HepG2 (cell line): ENCODE measurements around the gene LAMTOR2. TPM values are rescaled to one million over a fixed set of nuclear protein-coding genes. Genes with fewer than 3 reads are reported as not detected.

Experiments
- ATAC-seq: fragments of 200-7000 bp; cut with Tn5 transposase; 3 replicates; pipeline ENCODE4 v1.9.1; 2020; ENCODE audit warnings: mild to moderate bottlenecking, moderate library complexity
- BruUV-seq: library from RNA; stranded (reverse); fragments of 400-500 nt; replicated peaks from 2 replicates; lab custom pipeline; 2021; lab: Mats Ljungman, UMichigan
- CTCF ChIA-PET: fragments of 300-600 bp; formaldehyde crosslinking; extraction: SDS; loops from one replicate; lab custom pipeline; 2021; ENCODE audit warnings: low total read pairs, inconsistent platforms, low intra/inter-chr PET ratio; lab: Yijun Ruan, JAX
- POLR2A ChIA-PET: fragments of 350-600 bp; sonication (Branson Sonifier 250); formaldehyde crosslinking; loops from one replicate; lab custom pipeline; 2020; ENCODE audit warnings: antibody characterized with exemption, inconsistent platforms; lab: Yijun Ruan, JAX
- DNase-seq: peaks from one replicate; pipeline ENCODE4 v3.0.0-alpha.2; 2015; ENCODE audit warnings: low spot score
- FAIRE-seq: peaks from 3 replicates; lab custom pipeline; 2011; peaks lifted over from hg19 to GRCh38; lab: Jason Lieb, UNC
- H2AFZ ChIP-seq: one replicate; pipeline ENCODE4 v1.6.1; 2011; ENCODE audit warnings: low read length, inconsistent platforms
- H3K27ac ChIP-seq: fragments of 300-600 bp; 3 replicates; pipeline ENCODE4 v1.8.0; 2011; ENCODE audit warnings: mixed run types, mild to moderate bottlenecking, mixed read lengths, low read length, inconsistent platforms; ENCODE audit not compliant: insufficient read depth; ENCODE audit errors: extremely low read length
- H3K27me3 ChIP-seq, 2 experiments: fragments of 200-600 bp in 1 of 2; 2 replicates in 1 of 2; 3 replicates in 1 of 2; pipeline versions ENCODE4 v1.6.0 to v1.8.0; 2011; ENCODE audit warnings: low read length in 2 of 2, mild to moderate bottlenecking in 2 of 2, moderate library complexity in 2 of 2, inconsistent platforms in 1 of 2; ENCODE audit not compliant: insufficient read depth in 2 of 2, control insufficient read depth in 1 of 2
- H3K36me3 ChIP-seq, 2 experiments: fragments of 200-600 bp in 1 of 2; replicated peaks in 1 of 2; 2 replicates in 1 of 2; 3 replicates in 1 of 2; pipeline versions ENCODE4 v1.5.1 to v1.8.0; 2011; ENCODE audit warnings: low read length in 2 of 2, inconsistent platforms in 1 of 2; ENCODE audit not compliant: insufficient read depth in 2 of 2, control insufficient read depth in 1 of 2
- H3K4me1 ChIP-seq: 2 replicates; pipeline ENCODE4 v1.5.1; 2012; ENCODE audit warnings: low read length, inconsistent platforms; ENCODE audit not compliant: insufficient read depth
- H3K4me2 ChIP-seq: 2 replicates; pipeline ENCODE4 v1.6.0; 2011; ENCODE audit warnings: low read depth, low read length, inconsistent platforms
- H3K4me3 ChIP-seq, 3 experiments: fragments of 200-600 bp in 1 of 3; sonication (generic), shearing (Covaris generic) in 1 of 3; replicated peaks in 1 of 3; 2 replicates each; pipeline ENCODE4 v1.5.1; 2011 to 2016; ENCODE audit warnings: low read length in 3 of 3, inconsistent platforms in 2 of 3, low read depth in 2 of 3, mild to moderate bottlenecking in 2 of 3, control low read depth in 1 of 3, mixed read lengths in 1 of 3; ENCODE audit not compliant: insufficient read depth in 1 of 3
- H3K79me2 ChIP-seq: one replicate; pipeline ENCODE4 v1.6.1; 2011; ENCODE audit warnings: low read length, inconsistent platforms; ENCODE audit not compliant: insufficient read depth
- H3K9ac ChIP-seq: 2 replicates; pipeline ENCODE4 v1.6.0; 2011; ENCODE audit warnings: mild to moderate bottlenecking, low read depth, low read length, inconsistent platforms; ENCODE audit not compliant: insufficient read depth
- H3K9me3 ChIP-seq: 2 replicates; pipeline ENCODE4 v1.5.1; 2012; ENCODE audit warnings: mild to moderate bottlenecking, low read length
- H4K20me1 ChIP-seq: 2 replicates; pipeline ENCODE4 v1.6.0; 2011; ENCODE audit warnings: inconsistent platforms, mild to moderate bottlenecking, low read length, moderate library complexity; ENCODE audit not compliant: insufficient read depth
- ZKSCAN1 ChIP-seq: fragments of 150-350 bp; IDR thresholded peaks from 2 replicates; pipeline ENCODE4 v1.6.1; 2014; ENCODE audit warnings: low read length
- ZNF3 ChIP-seq: IDR thresholded peaks from 2 replicates; pipeline ENCODE4 v1.7.0; 2017; ENCODE audit warnings: inconsistent platforms
- WGBS: methylation state at CpG from one replicate; pipeline ENCODE4 v1.1.6; 2017; ENCODE audit warnings: low lambda C conversion rate; 5-methylcytosine and 5-hydroxymethylcytosine counted together
- in situ Hi-C: cut with HindIII; loops from 2 replicates; pipeline ENCODE4 v1.10.0; 2017; ENCODE audit warnings: low pct_unique_long_range_greater_than_20kb; ENCODE audit not compliant: extremely low pct_ligation_motif_present
- intact Hi-C: fragments of 100-400 bp; cut with micrococcal nuclease; formaldehyde crosslinking; loops from one replicate; pipeline ENCODE4 v1.10.0; 2022; ENCODE audit not compliant: unreplicated experiment
- polyA plus RNA-seq, 8 experiments: library from polyadenylated mRNA; depleted of rRNA in 3 of 8; stranded (reverse) in 7 of 8; unstranded in 1 of 8; fragments of >200 nt; fragmentation: Illumina TruSeq in 4 of 8; extraction: Trizol in 4 of 8; gene quantifications; 2 replicates each; pipeline versions ENCODE4 v1.2.1 to v1.2.3, GENCODE V29; 2011 to 2016; ENCODE audit warnings: low read depth in 4 of 8, missing spikeins in 1 of 8, mixed read lengths in 1 of 8; ENCODE audit not compliant: insufficient read depth in 1 of 8
- total RNA-seq, 5 experiments: library from RNA; depleted of rRNA; stranded (reverse); fragments of >200 nt; fragmentation: Illumina TruSeq; extraction: Trizol; gene quantifications; 2 replicates each; pipeline ENCODE4 v1.2.3, GENCODE V29; 2016; ENCODE audit warnings: low read depth in 1 of 5
- TF ChIP-seq, protein P1 (sequence below): sonication (generic); formaldehyde crosslinking; IDR thresholded peaks from 2 replicates; pipeline ENCODE4 v1.5.0; 2020; ENCODE audit warnings: mild to moderate bottlenecking, missing genetic modification reagents

The LAMTOR2 gene
- total and polyA plus RNA-seq, 2 of the 13 experiments (the other 11 are each of a cell fraction or from before 2014, with no cell fraction given): 36.5 to 66.4 TPM

DNA sequence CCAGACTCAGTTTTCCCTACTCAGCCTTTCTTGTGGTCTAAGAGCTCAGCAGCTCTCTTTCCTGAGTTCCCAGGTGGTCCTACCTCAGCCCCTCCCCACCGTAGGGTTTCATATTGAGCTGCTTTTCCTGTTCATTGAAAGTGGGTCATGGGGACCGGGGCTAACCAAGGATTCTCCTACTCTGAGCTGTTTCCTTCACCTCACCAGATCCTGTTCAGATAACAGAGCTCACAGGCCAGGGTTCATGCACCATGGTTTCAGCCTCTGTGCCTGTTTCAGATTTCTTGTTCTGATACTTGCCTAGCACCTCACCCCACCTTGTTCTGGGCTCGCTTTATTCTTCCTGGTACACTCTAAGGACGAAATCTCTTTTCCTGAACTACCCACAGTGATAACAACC is 9.5 kb upstream of the LAMTOR2 start:
- Histone ChIP-seq H4K20me1 (no peaks in the 10 kb centered on the region), H3K36me3 (peaks cover 13 to 44% of the 10 kb centered on the region in 2 experiments; a peak in 4 of 5 replicates), H3K4me3 (no peak overlapping the region), H3K27me3 (no peaks in the 10 kb centered on the region), H3K9ac (no peak overlapping the region), H3K4me2 (no peak overlapping the region), H3K4me1 (peaks cover 12% of the 10 kb centered on the region), H3K79me2 (no peaks in the 10 kb centered on the region), H2AFZ (no peak overlapping the region), H3K27ac (no peak overlapping the region), H3K9me3 (no peaks in the 10 kb centered on the region)
- intact Hi-C loops: no loop called here
- FAIRE-seq (no peak), ATAC-seq (no peak), DNase-seq (no peak)
- 0 out of 2 replicates have a peak, but pooled peaks have one; percentile 22 for TF ChIP-seq ZKSCAN1
- TF ChIP-seq, protein P1, sequence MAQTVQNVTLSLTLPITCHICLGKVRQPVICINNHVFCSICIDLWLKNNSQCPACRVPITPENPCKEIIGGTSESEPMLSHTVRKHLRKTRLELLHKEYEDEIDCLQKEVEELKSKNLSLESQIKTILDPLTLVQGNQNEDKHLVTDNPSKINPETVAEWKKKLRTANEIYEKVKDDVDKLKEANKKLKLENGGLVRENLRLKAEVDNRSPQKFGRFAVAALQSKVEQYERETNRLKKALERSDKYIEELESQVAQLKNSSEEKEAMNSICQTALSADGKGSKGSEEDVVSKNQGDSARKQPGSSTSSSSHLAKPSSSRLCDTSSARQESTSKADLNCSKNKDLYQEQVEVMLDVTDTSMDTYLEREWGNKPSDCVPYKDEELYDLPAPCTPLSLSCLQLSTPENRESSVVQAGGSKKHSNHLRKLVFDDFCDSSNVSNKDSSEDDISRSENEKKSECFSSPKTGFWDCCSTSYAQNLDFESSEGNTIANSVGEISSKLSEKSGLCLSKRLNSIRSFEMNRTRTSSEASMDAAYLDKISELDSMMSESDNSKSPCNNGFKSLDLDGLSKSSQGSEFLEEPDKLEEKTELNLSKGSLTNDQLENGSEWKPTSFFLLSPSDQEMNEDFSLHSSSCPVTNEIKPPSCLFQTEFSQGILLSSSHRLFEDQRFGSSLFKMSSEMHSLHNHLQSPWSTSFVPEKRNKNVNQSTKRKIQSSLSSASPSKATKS (CRISPR knock-in tag): no peak
- no TSS peak for BruUV-seq
- CTCF ChIA-PET: no interaction called here
- in situ Hi-C loops: no loop called here
- WGBS: 93% methylated on average over 4 of the region's 4 CpGs
- POLR2A ChIA-PET: no interaction called here

DNA sequence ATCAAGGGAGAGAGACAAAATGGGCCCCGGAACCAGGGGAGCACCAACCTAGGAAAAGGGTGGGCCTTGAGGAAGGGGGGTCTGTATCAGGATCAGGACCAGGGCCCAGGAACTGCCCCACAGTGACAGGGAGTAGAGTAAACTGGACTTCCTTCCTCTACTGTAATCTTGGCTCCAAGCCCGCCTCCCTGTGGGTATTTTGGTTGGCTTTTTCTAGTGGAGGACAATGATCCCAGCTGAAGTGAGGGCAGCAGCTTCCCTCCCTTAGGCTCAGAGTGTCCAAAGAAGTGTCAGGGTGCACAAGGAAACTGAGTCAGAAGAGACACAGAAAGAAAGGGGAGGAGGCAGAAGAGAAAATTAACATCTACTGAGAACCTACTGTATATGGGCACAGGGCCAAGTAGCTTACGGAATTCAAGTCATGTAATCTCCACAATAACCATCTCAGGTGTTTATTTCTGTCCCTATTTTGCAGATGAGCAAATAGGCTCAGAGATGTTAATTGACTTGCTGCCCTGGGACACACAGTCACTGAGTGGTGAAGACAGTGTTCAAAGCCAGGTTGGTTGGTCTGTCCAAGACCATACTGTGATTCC is 5.8 kb upstream of the LAMTOR2 start:
- peaks cover 13% of the 10 kb centered on the region for H3K4me1 ChIP-seq
- no peak overlapping the region for H3K27ac ChIP-seq
- peaks cover 9% of the 10 kb centered on the region for H3K79me2 ChIP-seq
- ChIA-PET CTCF (no interaction called here), POLR2A (no interaction called here)
- no peaks in the 10 kb centered on the region; a peak in 1 of 5 replicates for H3K27me3 ChIP-seq
- in situ Hi-C loops: no loop called here
- no TSS peak for BruUV-seq
- FAIRE-seq (no peak), ATAC-seq (no peak), DNase-seq (no peak)
- H2AFZ ChIP-seq: no peak overlapping the region
- no peak overlapping the region for H3K4me3 ChIP-seq
- H4K20me1 ChIP-seq: no peaks in the 10 kb centered on the region
- H3K9me3 ChIP-seq: no peaks in the 10 kb centered on the region
- intact Hi-C loops: no loop called here
- H3K4me2 ChIP-seq: no peak overlapping the region
- no peak for TF ChIP-seq ZNF3 (CRISPR knock-in tag)
- H3K36me3 ChIP-seq: peaks cover 11 to 40% of the 10 kb centered on the region in 2 experiments
- no peak overlapping the region for H3K9ac ChIP-seq
- WGBS: 98% methylated on average over 3 of the region's 3 CpGs
